ENCODE results near the gene IFT43. TPM values are rescaled to one million over a fixed set of nuclear protein-coding genes. Genes with fewer than 3 reads are reported as not detected.

The IFT43 gene
- total RNA-seq, 1 experiment from 2014 or later, result 98.8 TPM

DNA sequence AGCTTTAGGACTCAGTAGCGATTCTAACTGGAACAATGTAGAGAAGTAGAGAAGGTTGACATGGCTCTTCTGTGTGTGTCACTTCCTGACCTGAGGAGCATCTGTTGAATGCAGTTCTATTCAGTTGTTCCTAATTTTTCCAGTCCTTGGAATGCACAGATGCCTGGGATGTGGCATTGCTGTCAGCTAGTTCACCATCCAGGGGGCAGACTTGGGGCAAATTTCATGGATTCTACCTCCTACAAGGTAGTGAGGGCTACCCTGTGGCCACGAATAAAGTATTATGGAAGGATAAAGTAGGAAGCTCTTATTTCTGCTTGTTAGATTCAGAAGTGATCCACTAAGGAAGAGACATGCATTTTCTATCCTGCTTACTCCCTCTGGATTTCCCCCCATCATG is 91.8 kb downstream of the IFT43 start:
- CTCF ChIA-PET, result no interaction called here

DNA sequence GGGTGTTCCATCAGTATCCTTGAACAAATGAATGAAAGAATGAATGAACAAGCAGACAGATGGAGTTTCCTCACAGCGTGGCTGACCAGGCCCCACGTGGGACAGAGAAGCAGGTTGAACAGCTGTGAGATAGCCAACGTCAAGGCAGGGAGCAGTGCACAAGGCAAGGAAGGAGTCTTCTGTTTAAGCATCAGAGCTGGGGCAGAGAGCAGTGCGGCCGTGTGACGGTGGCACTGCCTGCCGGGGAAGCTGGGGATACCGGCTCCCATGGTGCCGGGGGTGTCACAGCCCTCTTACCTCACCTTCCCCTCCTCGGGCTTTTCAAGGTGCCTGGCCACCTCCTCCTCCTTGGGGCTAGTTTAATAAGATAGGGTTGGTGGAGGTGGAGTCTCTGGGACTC is 92.9 kb downstream of the IFT43 start:
- H3K4me2 ChIP-seq, result no peak overlapping the region
- no TSS peak for BruUV-seq (replicated peaks)
- DNase-seq, result no peak
- no peak overlapping the region for H3K4me3 ChIP-seq
- H3K36me3 ChIP-seq (ENCODE audit: low read depth), result no peaks in the 10 kb centered on the region
- no peaks in the 10 kb centered on the region for H3K79me2 ChIP-seq (ENCODE audit: low read depth)
- H3K27ac ChIP-seq, result no peak overlapping the region
- ChIA-PET POLR2A (ENCODE audit: unreplicated experiment) (no interaction called here), CTCF (interaction anchor here (0.5 kb wide), 1 partner anchor 31 kb away, joined by 5 read pairs; no protein-coding TSS in a partner anchor)
- H3K9me2 ChIP-seq (ENCODE audit: insufficient read depth), result no peaks in the 10 kb centered on the region
- no peaks in the 10 kb centered on the region for H4K20me1 ChIP-seq (ENCODE audit: insufficient read depth)
- TF ChIP-seq, protein P1, sequence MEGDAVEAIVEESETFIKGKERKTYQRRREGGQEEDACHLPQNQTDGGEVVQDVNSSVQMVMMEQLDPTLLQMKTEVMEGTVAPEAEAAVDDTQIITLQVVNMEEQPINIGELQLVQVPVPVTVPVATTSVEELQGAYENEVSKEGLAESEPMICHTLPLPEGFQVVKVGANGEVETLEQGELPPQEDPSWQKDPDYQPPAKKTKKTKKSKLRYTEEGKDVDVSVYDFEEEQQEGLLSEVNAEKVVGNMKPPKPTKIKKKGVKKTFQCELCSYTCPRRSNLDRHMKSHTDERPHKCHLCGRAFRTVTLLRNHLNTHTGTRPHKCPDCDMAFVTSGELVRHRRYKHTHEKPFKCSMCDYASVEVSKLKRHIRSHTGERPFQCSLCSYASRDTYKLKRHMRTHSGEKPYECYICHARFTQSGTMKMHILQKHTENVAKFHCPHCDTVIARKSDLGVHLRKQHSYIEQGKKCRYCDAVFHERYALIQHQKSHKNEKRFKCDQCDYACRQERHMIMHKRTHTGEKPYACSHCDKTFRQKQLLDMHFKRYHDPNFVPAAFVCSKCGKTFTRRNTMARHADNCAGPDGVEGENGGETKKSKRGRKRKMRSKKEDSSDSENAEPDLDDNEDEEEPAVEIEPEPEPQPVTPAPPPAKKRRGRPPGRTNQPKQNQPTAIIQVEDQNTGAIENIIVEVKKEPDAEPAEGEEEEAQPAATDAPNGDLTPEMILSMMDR (conservative IDR thresholded peaks at IDR 0.05), result no peak
- no peak for TF ChIP-seq EZH2 (IDR thresholded peaks at IDR 0.05; ENCODE audit: low read depth)
- no peaks in the 10 kb centered on the region for H3K27me3 ChIP-seq (ENCODE audit: insufficient read depth, low read depth)
- no peaks in the 10 kb centered on the region for H3F3A ChIP-seq (ENCODE audit: insufficient read depth, low read depth)
- intact Hi-C loops (cut with micrococcal nuclease; ENCODE audit: unreplicated experiment), result no loop called here
- H3K4me1 ChIP-seq (replicated peaks; ENCODE audit: insufficient read depth), result no peaks in the 10 kb centered on the region
- no peaks in the 10 kb centered on the region for H3K9me3 ChIP-seq (ENCODE audit: insufficient read depth, low read depth)
- no peak overlapping the region for H2AFZ ChIP-seq

More for the DNA sequence above, 91.8 kb downstream of the IFT43 start:
- no peak overlapping the region for H3K4me2 ChIP-seq
- H3K27me3 ChIP-seq (ENCODE audit: insufficient read depth, low read depth), result no peaks in the 10 kb centered on the region
- no peak overlapping the region for H3K27ac ChIP-seq
- no peaks in the 10 kb centered on the region for H3K9me2 ChIP-seq (ENCODE audit: insufficient read depth)
- no peaks in the 10 kb centered on the region for H3K36me3 ChIP-seq (ENCODE audit: low read depth)
- no peaks in the 10 kb centered on the region for H3K4me1 ChIP-seq (replicated peaks; ENCODE audit: insufficient read depth)
- no peak overlapping the region for H3K4me3 ChIP-seq
- no peaks in the 10 kb centered on the region for H3F3A ChIP-seq (ENCODE audit: insufficient read depth, low read depth)
- no peaks in the 10 kb centered on the region for H3K9me3 ChIP-seq (ENCODE audit: insufficient read depth, low read depth)
- no peak for TF ChIP-seq EZH2 (IDR thresholded peaks at IDR 0.05; ENCODE audit: low read depth)
- TF ChIP-seq, protein P1 (conservative IDR thresholded peaks at IDR 0.05), result no peak
- intact Hi-C loops (cut with micrococcal nuclease; ENCODE audit: unreplicated experiment), result no loop called here
- H4K20me1 ChIP-seq (ENCODE audit: insufficient read depth), result no peaks in the 10 kb centered on the region
- no peak for DNase-seq
- H2AFZ ChIP-seq, result no peak overlapping the region
- no TSS peak for BruUV-seq (replicated peaks)
- no peaks in the 10 kb centered on the region for H3K79me2 ChIP-seq (ENCODE audit: low read depth)
- POLR2A ChIA-PET (ENCODE audit: unreplicated experiment), result no interaction called here

DNA sequence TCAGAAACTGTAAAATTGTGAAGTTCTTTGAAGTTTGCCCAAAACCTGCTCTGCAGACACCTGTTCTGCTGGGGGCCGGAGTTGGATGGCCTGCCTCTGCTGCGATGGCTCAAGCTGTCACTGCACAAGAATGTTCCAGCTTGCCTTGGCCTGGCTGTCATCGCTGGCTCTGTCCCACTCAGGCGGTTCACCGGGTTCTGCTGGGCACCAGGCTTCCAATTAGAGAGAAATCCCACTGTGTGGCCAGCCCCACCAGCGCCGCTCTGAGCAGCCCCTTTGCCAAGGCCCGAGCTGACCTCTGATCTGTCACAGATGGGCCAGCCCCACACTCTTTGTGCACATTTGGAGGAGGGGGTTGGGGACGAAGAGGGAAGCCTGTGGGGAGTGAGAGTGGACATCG is 94.5 kb downstream of the IFT43 start:
- no TSS peak for BruUV-seq (replicated peaks)
- TF ChIP-seq, protein P1 (conservative IDR thresholded peaks at IDR 0.05), result no peak
- no peak for TF ChIP-seq EZH2 (IDR thresholded peaks at IDR 0.05; ENCODE audit: low read depth)
- Histone ChIP-seq H4K20me1 (ENCODE audit: insufficient read depth) (no peaks in the 10 kb centered on the region), H3K27me3 (ENCODE audit: insufficient read depth, low read depth) (no peaks in the 10 kb centered on the region), H3K27ac (no peak overlapping the region), H3K79me2 (ENCODE audit: low read depth) (no peaks in the 10 kb centered on the region), H3K4me1 (replicated peaks; ENCODE audit: insufficient read depth) (no peaks in the 10 kb centered on the region), H3K9me3 (ENCODE audit: insufficient read depth, low read depth) (no peaks in the 10 kb centered on the region), H3K4me2 (no peak overlapping the region), H3K9me2 (ENCODE audit: insufficient read depth) (no peaks in the 10 kb centered on the region), H3F3A (ENCODE audit: insufficient read depth, low read depth) (no peaks in the 10 kb centered on the region), H3K4me3 (no peak overlapping the region), H3K36me3 (ENCODE audit: low read depth) (no peaks in the 10 kb centered on the region), H2AFZ (no peak overlapping the region)
- intact Hi-C loops (cut with micrococcal nuclease; ENCODE audit: unreplicated experiment), result no loop called here
- POLR2A ChIA-PET (ENCODE audit: unreplicated experiment), result no interaction called here
- no peak for DNase-seq
- CTCF ChIA-PET, result no interaction called here

All from PC-9 (cell line).